HepG2 (cell line): Measurements from ENCODE around the gene P3H2. TPM values are rescaled to one million over a fixed set of nuclear protein-coding genes. Genes with fewer than 3 reads are reported as not detected.

Experiments
- ATAC-seq: fragments of 200-7000 bp; cut with Tn5 transposase; 3 replicates; pipeline ENCODE4 v1.9.1; 2020; ENCODE audit warnings: mild to moderate bottlenecking, moderate library complexity
- BruUV-seq: library from RNA; stranded (reverse); fragments of 400-500 nt; replicated peaks from 2 replicates; lab custom pipeline; 2021; lab: Mats Ljungman, UMichigan
- CTCF ChIA-PET: fragments of 300-600 bp; formaldehyde crosslinking; extraction: SDS; loops from one replicate; lab custom pipeline; 2021; ENCODE audit warnings: low total read pairs, inconsistent platforms, low intra/inter-chr PET ratio; lab: Yijun Ruan, JAX
- POLR2A ChIA-PET: fragments of 350-600 bp; sonication (Branson Sonifier 250); formaldehyde crosslinking; loops from one replicate; lab custom pipeline; 2020; ENCODE audit warnings: antibody characterized with exemption, inconsistent platforms; lab: Yijun Ruan, JAX
- DNase-seq: peaks from one replicate; pipeline ENCODE4 v3.0.0-alpha.2; 2015; ENCODE audit warnings: low spot score
- FAIRE-seq: peaks from 3 replicates; lab custom pipeline; 2011; peaks lifted over from hg19 to GRCh38; lab: Jason Lieb, UNC
- H2AFZ ChIP-seq: one replicate; pipeline ENCODE4 v1.6.1; 2011; ENCODE audit warnings: low read length, inconsistent platforms
- H3K27ac ChIP-seq: fragments of 300-600 bp; 3 replicates; pipeline ENCODE4 v1.8.0; 2011; ENCODE audit warnings: mixed run types, mild to moderate bottlenecking, mixed read lengths, low read length, inconsistent platforms; ENCODE audit not compliant: insufficient read depth; ENCODE audit errors: extremely low read length
- H3K27me3 ChIP-seq, 2 experiments: fragments of 200-600 bp in 1 of 2; 2 replicates in 1 of 2; 3 replicates in 1 of 2; pipeline versions ENCODE4 v1.6.0 to v1.8.0; 2011; ENCODE audit warnings: low read length in 2 of 2, mild to moderate bottlenecking in 2 of 2, moderate library complexity in 2 of 2, inconsistent platforms in 1 of 2; ENCODE audit not compliant: insufficient read depth in 2 of 2, control insufficient read depth in 1 of 2
- H3K36me3 ChIP-seq, 2 experiments: fragments of 200-600 bp in 1 of 2; replicated peaks in 1 of 2; 2 replicates in 1 of 2; 3 replicates in 1 of 2; pipeline versions ENCODE4 v1.5.1 to v1.8.0; 2011; ENCODE audit warnings: low read length in 2 of 2, inconsistent platforms in 1 of 2; ENCODE audit not compliant: insufficient read depth in 2 of 2, control insufficient read depth in 1 of 2
- H3K4me1 ChIP-seq: 2 replicates; pipeline ENCODE4 v1.5.1; 2012; ENCODE audit warnings: low read length, inconsistent platforms; ENCODE audit not compliant: insufficient read depth
- H3K4me2 ChIP-seq: 2 replicates; pipeline ENCODE4 v1.6.0; 2011; ENCODE audit warnings: low read depth, low read length, inconsistent platforms
- H3K4me3 ChIP-seq, 3 experiments: fragments of 200-600 bp in 1 of 3; sonication (generic), shearing (Covaris generic) in 1 of 3; replicated peaks in 1 of 3; 2 replicates each; pipeline ENCODE4 v1.5.1; 2011 to 2016; ENCODE audit warnings: low read length in 3 of 3, inconsistent platforms in 2 of 3, low read depth in 2 of 3, mild to moderate bottlenecking in 2 of 3, control low read depth in 1 of 3, mixed read lengths in 1 of 3; ENCODE audit not compliant: insufficient read depth in 1 of 3
- H3K79me2 ChIP-seq: one replicate; pipeline ENCODE4 v1.6.1; 2011; ENCODE audit warnings: low read length, inconsistent platforms; ENCODE audit not compliant: insufficient read depth
- H3K9ac ChIP-seq: 2 replicates; pipeline ENCODE4 v1.6.0; 2011; ENCODE audit warnings: mild to moderate bottlenecking, low read depth, low read length, inconsistent platforms; ENCODE audit not compliant: insufficient read depth
- H3K9me3 ChIP-seq: 2 replicates; pipeline ENCODE4 v1.5.1; 2012; ENCODE audit warnings: mild to moderate bottlenecking, low read length
- H4K20me1 ChIP-seq: 2 replicates; pipeline ENCODE4 v1.6.0; 2011; ENCODE audit warnings: inconsistent platforms, mild to moderate bottlenecking, low read length, moderate library complexity; ENCODE audit not compliant: insufficient read depth
- FOXA1 ChIP-seq, 2 experiments: fragments of 450-650 bp in 1 of 2; sonication (generic) in 1 of 2; formaldehyde crosslinking in 1 of 2; IDR thresholded peaks; 2 replicates each; pipeline versions ENCODE4 v1.4.0 to v1.6.1; 2016 to 2020; ENCODE audit warnings: missing genetic modification reagents in 1 of 2
- SMARCC2 ChIP-seq: fragments of 450-650 bp; IDR thresholded peaks from 2 replicates; pipeline ENCODE4 v1.6.1; 2017; ENCODE audit warnings: antibody characterized with exemption, mild to moderate bottlenecking
- TBL1XR1 ChIP-seq: fragments of 150-350 bp; IDR thresholded peaks from 2 replicates; pipeline ENCODE4 v1.6.1; 2014; ENCODE audit warnings: borderline replicate concordance, low read length; ENCODE audit not compliant: partially characterized antibody
- ZNF263 ChIP-seq: sonication (generic); formaldehyde crosslinking; IDR thresholded peaks from 2 replicates; pipeline ENCODE4 v1.4.0; 2020; ENCODE audit warnings: missing genetic modification reagents
- ZNF34 ChIP-seq: sonication (generic); formaldehyde crosslinking; IDR thresholded peaks from 2 replicates; pipeline ENCODE4 v1.4.0; 2020; ENCODE audit warnings: mild to moderate bottlenecking, missing genetic modification reagents, borderline replicate concordance
- ZNF563 ChIP-seq: sonication (generic); formaldehyde crosslinking; IDR thresholded peaks from 2 replicates; pipeline ENCODE4 v1.8.0; 2022; ENCODE audit warnings: mild to moderate bottlenecking, moderate library complexity, missing genetic modification reagents
- WGBS: methylation state at CpG from one replicate; pipeline ENCODE4 v1.1.6; 2017; ENCODE audit warnings: low lambda C conversion rate; 5-methylcytosine and 5-hydroxymethylcytosine counted together
- in situ Hi-C: cut with HindIII; loops from 2 replicates; pipeline ENCODE4 v1.10.0; 2017; ENCODE audit warnings: low pct_unique_long_range_greater_than_20kb; ENCODE audit not compliant: extremely low pct_ligation_motif_present
- intact Hi-C: fragments of 100-400 bp; cut with micrococcal nuclease; formaldehyde crosslinking; loops from one replicate; pipeline ENCODE4 v1.10.0; 2022; ENCODE audit not compliant: unreplicated experiment
- polyA plus RNA-seq, 8 experiments: library from polyadenylated mRNA; depleted of rRNA in 3 of 8; stranded (reverse) in 7 of 8; unstranded in 1 of 8; fragments of >200 nt; fragmentation: Illumina TruSeq in 4 of 8; extraction: Trizol in 4 of 8; gene quantifications; 2 replicates each; pipeline versions ENCODE4 v1.2.1 to v1.2.3, GENCODE V29; 2011 to 2016; ENCODE audit warnings: low read depth in 4 of 8, missing spikeins in 1 of 8, mixed read lengths in 1 of 8; ENCODE audit not compliant: insufficient read depth in 1 of 8
- total RNA-seq, 5 experiments: library from RNA; depleted of rRNA; stranded (reverse); fragments of >200 nt; fragmentation: Illumina TruSeq; extraction: Trizol; gene quantifications; 2 replicates each; pipeline ENCODE4 v1.2.3, GENCODE V29; 2016; ENCODE audit warnings: low read depth in 1 of 5
- TF ChIP-seq, protein P1 (sequence below): sonication (generic); formaldehyde crosslinking; IDR thresholded peaks from 2 replicates; pipeline ENCODE4 v1.5.0; 2020; ENCODE audit warnings: mild to moderate bottlenecking, missing genetic modification reagents, moderate library complexity
- TF ChIP-seq, protein P2 (sequence below), 2 experiments: sonication (generic) in 1 of 2; formaldehyde crosslinking in 1 of 2; IDR thresholded peaks; 2 replicates each; pipeline versions ENCODE4 v1.4.0 to v1.6.1; 2016 to 2020; ENCODE audit warnings: borderline replicate concordance in 1 of 2, low read depth in 1 of 2, mild to moderate bottlenecking in 1 of 2, missing genetic modification reagents in 1 of 2

P3H2 gene
- total and polyA plus RNA-seq, 2 of the 13 experiments (the other 11 are each of a cell fraction or from before 2014, with no cell fraction given): not detected

DNA sequence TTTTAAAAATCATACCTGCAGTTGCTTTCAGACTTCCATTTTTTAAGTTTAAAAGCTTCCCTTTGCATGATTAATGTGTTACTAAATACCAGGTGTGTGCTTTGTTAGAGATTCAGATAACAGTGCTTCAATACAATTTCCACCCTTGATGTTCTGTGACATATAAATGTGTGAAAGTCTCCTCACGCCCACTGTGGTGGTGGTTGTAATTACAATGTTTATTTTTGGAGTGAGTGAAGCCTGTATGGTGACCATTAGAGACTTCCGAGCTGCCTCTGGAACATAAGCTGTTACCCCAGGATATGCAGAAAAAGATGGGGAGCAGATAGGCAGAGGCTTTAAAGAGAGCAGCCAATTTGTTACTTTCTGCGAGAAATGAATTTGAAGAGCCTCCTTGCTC is 57.2 kb downstream of the P3H2 start:
- ChIA-PET CTCF (no interaction called here), POLR2A (no interaction called here)
- Histone ChIP-seq H3K36me3 (no peaks in the 10 kb centered on the region), H3K79me2 (no peaks in the 10 kb centered on the region), H3K4me2 (no peak overlapping the region), H3K27me3 (no peaks in the 10 kb centered on the region), H2AFZ (no peak overlapping the region), H4K20me1 (no peaks in the 10 kb centered on the region), H3K4me1 (no peaks in the 10 kb centered on the region), H3K9me3 (no peaks in the 10 kb centered on the region), H3K4me3 (no peak overlapping the region), H3K9ac (no peak overlapping the region), H3K27ac (no peak overlapping the region)
- in situ Hi-C loops (no loop called here), intact Hi-C loops (no loop called here)
- DNase-seq: no peak
- ATAC-seq: no peak
- WGBS: 7% methylated on average over 3 of the region's 3 CpGs
- TF ChIP-seq ZNF263 (CRISPR knock-in tag): no peak
- FAIRE-seq: no peak
- no TSS peak for BruUV-seq

DNA sequence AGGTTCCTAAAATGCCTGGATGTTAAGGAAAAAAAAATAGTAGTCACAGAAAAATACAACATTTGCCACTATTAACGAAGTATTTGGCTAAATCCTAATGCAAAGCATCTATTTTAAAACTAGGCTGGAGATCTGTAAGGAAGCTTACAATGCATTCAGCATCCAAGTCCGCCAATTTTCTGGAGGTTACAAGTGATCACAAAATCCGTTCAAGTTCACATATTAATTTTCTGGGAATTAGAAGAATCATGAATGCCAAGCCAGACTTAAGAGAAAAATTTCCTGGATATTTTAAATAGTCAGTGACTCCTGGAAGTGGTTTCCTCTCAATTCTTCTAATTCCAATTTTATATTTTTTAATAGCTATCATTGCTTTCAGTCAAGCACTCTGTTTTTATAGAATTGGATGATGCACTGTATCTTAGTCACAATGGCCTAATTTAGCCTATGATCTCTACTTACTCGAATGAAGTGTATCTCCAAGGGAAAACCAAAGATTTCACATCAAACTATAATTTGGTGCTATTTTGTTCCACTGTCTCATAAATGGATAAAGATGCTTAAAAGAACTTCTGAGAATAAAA is 60.4 kb downstream of the P3H2 start:
- Histone ChIP-seq H3K4me1 (no peaks in the 10 kb centered on the region), H3K27me3 (no peaks in the 10 kb centered on the region), H3K4me3 (no peak overlapping the region), H3K4me2 (no peak overlapping the region), H3K79me2 (no peaks in the 10 kb centered on the region), H3K36me3 (no peaks in the 10 kb centered on the region), H3K9me3 (no peaks in the 10 kb centered on the region), H3K27ac (no peak overlapping the region), H2AFZ (no peak overlapping the region), H4K20me1 (no peaks in the 10 kb centered on the region), H3K9ac (no peak overlapping the region)
- intact Hi-C loops (no loop called here), in situ Hi-C loops (no loop called here)
- ChIA-PET POLR2A (no interaction called here), CTCF (no interaction called here)
- ATAC-seq (no peak), DNase-seq (no peak), FAIRE-seq (no peak)
- WGBS: 7% methylated on average over 4 of the region's 4 CpGs
- no TSS peak for BruUV-seq
- TF ChIP-seq, protein P1, sequence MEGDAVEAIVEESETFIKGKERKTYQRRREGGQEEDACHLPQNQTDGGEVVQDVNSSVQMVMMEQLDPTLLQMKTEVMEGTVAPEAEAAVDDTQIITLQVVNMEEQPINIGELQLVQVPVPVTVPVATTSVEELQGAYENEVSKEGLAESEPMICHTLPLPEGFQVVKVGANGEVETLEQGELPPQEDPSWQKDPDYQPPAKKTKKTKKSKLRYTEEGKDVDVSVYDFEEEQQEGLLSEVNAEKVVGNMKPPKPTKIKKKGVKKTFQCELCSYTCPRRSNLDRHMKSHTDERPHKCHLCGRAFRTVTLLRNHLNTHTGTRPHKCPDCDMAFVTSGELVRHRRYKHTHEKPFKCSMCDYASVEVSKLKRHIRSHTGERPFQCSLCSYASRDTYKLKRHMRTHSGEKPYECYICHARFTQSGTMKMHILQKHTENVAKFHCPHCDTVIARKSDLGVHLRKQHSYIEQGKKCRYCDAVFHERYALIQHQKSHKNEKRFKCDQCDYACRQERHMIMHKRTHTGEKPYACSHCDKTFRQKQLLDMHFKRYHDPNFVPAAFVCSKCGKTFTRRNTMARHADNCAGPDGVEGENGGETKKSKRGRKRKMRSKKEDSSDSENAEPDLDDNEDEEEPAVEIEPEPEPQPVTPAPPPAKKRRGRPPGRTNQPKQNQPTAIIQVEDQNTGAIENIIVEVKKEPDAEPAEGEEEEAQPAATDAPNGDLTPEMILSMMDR (CRISPR knock-in tag): no peak
- TF ChIP-seq TBL1XR1 (no peak), ZNF563 (CRISPR knock-in tag) (no peak), ZNF34 (CRISPR knock-in tag) (no peak), SMARCC2 (no peak), FOXA1 (IDR thresholded peaks at IDR 0.05) (no peak), FOXA1 (CRISPR knock-in tag; IDR thresholded peaks at IDR 0.05) (no peak)
- TF ChIP-seq, protein P2, sequence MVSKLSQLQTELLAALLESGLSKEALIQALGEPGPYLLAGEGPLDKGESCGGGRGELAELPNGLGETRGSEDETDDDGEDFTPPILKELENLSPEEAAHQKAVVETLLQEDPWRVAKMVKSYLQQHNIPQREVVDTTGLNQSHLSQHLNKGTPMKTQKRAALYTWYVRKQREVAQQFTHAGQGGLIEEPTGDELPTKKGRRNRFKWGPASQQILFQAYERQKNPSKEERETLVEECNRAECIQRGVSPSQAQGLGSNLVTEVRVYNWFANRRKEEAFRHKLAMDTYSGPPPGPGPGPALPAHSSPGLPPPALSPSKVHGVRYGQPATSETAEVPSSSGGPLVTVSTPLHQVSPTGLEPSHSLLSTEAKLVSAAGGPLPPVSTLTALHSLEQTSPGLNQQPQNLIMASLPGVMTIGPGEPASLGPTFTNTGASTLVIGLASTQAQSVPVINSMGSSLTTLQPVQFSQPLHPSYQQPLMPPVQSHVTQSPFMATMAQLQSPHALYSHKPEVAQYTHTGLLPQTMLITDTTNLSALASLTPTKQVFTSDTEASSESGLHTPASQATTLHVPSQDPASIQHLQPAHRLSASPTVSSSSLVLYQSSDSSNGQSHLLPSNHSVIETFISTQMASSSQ (IDR thresholded peaks at IDR 0.05; ENCODE audit: low read depth): no peak
- TF ChIP-seq, protein P2 (CRISPR knock-in tag; IDR thresholded peaks at IDR 0.05; ENCODE audit: borderline replicate concordance): no peak
